ENCODE data around the gene GFRA4.

The GFRA4 gene

GRCh38 chr20:3663031-3663701 is at the start of gene GFRA4:
GFRA4 (minus strand) TSS chr20:3663399; CDS start chr20:3663399, 0 bp downstream.
- peak; percentile 49 for DNase-seq

DNA sequence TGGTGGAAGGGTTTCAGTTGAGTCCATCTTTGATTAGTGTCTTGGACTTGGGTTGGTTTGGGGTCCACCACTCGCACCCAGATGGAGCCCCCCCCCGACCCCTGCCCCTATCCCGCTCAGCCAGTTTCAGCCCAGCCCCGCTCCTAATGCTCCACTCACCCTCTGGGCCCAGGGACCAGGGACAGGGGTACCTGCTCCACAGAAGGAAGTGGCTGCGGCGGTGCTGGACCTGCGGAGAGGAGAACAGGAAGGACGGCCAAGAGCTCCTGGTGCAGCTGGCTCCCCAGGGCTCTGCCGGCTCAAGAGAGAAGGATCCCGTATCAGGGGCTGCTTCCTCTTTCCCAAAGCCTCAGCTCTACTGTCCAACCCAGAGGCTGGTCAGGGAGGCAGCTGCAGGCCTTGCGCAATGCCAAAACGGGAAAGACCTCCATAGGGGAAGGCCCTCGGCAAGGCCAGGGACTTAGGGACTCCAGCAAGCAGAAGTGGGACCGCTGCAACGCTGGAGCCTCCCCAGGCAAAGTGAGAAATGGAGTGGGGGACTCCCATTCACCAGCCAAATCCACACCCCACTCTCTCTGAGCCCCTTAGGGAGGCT is 49.2 kb upstream of the GFRA4 start, which contains the start of gene SIGLEC1:
SIGLEC1 (minus strand) TSS at position 322 of the 595 bp plus-strand sequence. CDS start 5,472 bp downstream, outside the sequence.
- peak; percentile 43 for DNase-seq

DNA sequence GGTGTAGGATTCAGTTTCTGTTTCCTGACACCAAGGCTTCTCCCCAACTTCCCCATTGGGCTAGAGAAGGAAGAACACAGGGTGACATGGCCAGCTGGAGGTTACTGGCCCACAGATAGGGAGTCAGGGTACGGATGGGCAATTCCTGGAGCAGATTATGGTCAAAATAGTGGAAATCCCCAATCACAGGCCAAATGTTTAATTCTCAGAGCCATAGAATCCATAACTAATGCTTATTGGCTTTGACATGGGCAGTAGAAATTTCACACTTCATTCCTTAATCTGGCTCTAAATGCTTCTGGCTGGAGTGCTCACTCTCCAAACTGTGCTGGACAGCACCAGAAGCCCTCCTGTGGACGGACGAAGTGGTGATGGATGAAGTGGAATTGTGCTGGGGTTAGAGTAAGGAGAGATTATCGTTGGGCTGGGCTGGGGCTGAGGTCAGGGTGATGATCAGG is 48.3 kb upstream of the GFRA4 start:
- peak; percentile 40 for DNase-seq

GRCh38 chr20:3710703-3711483 is 47.7 kb upstream of the GFRA4 start:
- peak; percentile 74 for DNase-seq

DNA sequence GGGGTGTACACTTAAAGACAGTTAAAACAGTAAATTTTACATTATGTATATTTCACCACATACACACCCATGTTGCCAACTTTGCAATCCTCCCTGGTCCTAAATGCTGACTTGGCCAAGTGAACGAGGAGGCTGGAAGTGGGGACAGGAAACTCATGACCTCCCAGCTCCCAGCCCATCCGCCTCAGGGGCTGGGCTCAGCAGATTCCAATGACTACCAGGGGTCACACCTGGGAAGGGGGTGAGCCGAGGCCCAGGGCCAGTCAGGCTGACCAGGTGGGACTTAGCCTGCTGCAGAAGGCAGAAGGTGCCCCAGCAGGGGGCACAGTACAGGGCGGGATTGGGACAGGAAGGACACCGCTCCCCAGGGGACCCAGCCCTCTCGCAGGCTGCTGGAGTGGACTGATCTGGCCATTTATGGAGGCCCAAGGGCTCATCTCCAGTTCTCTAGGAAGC is 46.8 kb upstream of the GFRA4 start:
- peak; percentile 53 for DNase-seq

DNA sequence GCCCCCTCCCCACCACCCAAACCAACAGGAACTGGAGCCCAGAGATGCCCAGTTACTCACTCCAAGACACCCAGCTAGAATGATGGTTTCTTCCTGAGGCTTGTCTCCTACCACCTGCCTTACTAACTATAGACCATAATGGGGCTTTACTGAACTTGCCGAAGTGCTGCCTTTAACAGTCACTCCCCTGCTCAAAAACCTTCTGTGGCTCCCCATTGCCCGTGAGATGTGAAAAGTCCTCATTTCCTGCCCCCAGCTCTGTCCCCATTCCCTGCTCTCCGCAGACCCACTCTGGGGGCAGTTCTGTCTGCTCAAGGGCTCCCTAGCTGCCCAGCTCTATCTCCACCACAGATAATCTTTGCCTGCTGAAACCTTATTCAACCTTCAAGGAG is 44.3 kb upstream of the GFRA4 start:
- DNase-seq: no peak

DNA sequence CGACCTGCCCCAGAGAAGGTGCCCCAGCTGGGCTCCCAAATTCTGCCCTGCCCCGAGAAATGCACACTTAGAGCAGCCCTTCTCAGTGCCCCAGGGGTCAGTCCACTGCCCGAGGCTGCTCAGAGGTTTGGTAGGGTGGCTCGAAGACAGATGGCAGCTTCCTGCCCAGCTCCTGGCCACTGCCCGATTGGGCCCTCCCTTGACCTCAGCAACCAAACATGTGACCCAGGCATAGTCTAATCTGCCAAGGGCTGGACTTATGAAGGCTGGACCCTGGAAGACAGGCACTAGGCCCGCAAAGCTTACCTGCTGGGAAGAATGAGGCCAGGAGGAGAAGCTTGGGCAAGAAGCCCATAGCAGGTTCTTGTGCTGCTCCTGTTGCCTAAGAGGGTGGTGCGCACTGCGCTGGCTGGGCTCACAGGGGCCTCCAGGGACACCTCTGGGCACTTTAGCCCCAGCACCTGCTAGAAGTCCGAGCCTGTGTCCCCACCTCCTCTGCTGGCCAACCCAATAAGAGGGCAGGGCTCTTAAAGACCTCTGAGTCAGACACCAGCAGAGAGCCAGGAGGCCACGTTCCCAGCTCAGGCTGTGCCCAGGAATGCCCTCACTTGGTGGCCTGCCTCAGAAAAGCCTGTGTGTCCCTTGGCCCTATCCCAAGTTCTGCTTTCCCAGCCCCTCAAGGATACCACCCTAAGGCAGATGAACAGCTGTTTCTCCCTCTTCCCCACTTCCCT is 43.7 kb upstream of the GFRA4 start:
- DNase-seq: peak; percentile 55

- DNase-seq: peak; percentile 53
Measured at GRCh38 chr20:3705970-3706739, 43.0 kb upstream of the GFRA4 start.

DNA sequence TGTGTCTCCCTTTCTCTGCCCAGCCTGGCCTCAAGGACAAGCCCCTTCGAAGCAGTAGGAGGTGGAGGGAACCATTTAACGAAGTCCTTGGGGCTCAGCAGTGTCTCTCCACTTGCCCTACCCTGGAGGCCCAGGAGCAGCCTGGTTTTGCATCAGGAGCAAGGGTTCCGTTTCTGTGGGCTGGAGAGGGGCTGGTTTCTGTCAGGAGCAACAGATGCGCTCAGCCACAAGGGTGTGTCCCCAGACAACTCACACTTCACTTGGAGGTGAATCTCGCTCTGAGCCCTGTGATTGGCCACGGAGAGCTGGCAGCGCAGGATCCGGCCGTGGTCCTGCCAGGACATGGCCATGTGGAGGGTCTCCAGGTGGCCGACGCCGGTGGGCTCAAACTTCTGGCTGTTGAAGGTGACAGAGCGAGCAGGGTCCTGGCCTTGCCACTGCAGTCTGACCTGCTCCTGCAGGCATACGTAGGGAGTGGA is 42.3 kb upstream of the GFRA4 start:
- peak; percentile 56 for DNase-seq

GRCh38 chr20:3704087-3704486 is 40.9 kb upstream of the GFRA4 start:
- peak; percentile 44 for DNase-seq

- peak; percentile 45 for DNase-seq
Measured at GRCh38 chr20:3702611-3703391, 39.6 kb upstream of the GFRA4 start.

DNA sequence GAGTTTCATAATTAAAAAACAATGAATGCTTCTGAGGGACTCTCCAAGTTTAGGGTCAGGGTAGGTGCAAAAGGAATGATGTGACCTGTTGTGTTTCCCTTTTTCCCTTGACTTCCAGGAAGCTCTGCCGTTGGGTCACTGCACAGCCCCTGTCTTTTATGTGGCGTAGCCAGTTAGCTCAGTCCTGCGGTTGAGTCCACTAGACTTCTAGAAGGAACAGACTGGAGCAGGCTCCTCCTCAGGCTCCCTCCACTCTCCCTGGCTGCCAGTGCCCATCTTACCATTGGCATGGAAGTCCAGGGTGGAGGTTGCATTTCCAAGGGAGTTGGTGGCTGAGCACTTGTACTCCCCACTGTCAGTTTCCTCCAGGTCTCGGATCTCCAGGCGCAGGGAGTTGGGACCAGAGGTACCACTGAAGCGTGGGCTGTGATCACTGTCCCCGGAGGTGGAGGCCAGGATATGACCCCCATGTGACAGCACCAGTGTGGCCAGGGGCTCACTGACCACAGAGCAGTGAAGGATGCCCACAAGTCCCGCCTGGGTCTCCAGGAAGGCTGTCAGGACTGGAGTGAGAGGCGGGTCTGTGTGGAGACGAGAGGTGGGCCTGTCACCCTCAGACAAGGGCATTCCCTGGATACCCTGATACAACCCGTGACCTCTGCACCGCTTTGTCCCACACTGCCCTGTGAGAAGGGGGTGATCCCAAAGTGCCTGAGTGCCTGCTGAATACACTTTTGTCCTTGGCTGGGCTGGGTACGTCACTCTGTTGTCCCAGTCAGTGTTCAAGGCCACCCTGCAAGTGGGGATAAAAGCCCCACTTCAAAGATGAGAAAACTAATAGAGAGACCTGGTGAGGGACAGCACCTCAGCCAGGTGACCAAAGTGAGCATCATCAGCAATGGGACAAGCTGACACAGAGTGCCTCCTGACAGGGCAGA is 38.1 kb upstream of the GFRA4 start:
- DNase-seq: peak; percentile 43

GRCh38 chr20:3699037-3699436 is 35.8 kb upstream of the GFRA4 start:
- no peak for DNase-seq

DNA sequence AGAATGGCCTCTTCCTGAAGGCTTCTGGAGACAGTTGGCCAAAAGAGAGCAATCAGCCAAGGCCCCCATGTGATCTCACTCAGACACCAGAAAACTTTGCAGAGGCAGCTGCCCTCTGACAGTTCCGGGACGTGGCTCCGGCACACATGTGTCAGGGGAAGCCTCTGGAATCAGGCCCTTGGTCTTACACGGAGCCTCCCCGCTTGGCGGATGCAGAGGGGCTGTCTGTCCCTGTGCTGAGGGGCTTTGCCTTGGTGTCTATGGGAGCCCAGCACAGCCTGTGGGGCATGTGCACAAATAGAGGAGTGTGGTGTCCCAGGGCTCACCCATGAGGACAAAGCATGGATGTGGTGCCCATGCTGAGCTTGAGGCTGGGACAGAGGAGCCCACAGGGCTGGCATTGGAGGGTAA is 35.4 kb upstream of the GFRA4 start:
- DNase-seq: peak; percentile 50

DNA sequence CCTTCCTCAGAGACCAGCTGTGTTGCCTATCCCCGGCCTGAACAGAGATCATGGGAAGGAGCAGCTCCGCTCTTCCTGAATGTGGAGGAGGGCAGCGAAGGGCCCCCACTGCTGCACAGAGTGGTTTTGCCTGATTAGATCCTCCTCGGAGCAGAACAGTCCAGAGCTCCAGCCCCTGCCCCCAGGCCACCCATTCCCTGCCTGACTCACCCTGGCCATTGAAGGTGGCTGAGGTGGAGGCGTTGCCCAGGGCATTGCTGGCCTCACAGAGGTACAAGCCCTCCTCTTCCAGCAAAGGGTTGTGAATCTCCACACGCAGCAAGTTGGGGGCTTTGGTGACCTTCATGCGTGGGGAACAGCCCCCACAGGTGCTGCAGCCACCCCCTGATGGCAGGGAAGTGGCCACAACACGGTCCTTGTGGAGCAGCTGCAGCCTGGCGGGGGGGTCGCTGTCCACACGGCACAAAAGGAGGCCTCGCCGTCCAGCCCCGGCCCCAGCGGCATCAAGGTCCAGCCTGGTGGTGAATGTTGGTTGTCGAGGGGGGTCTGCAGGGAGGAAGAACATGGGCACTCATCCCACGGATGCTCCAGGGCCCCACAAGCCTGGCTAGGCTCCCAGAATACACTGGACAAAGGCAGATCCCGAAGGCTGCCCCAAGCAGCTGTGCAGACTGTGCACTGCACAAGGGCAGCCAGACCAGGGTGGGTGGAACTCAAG is 34.5 kb upstream of the GFRA4 start:
- peak; percentile 93 for DNase-seq

GRCh38 chr20:3696745-3697587 is 33.8 kb upstream of the GFRA4 start:
- DNase-seq: peak; percentile 52

DNA sequence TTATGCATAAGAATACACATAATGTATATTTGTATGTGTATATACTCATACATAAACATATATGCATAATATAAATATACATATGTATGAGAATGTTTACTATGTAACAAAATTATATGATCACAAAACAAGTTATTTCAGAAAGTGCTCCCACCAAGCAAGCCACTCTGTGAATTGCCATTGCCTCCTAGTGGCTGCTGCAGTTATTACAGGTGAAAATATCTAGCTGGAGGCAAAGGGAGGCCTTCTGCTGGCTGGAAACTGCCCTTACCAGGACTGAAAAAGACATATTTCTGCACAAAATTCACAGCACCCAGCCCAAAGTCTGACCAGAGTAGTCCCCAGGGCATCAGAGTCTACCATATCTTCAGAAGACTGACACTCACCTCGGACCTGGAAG is 33.0 kb upstream of the GFRA4 start:
- no peak for DNase-seq

GRCh38 chr20:3694864-3695263 is 31.7 kb upstream of the GFRA4 start:
- DNase-seq: no peak

Measured in islet precursor cell (in vitro differentiated cells).